GM21529 (cell line): ENCODE results near the gene AKAP12.
A peak's percentile ranks its signal among the peaks of the same experiment; 100 is the strongest.
"Not testable (repeated sequence)": the region's sequence is repeated elsewhere in the genome, so short reads cannot be mapped to it uniquely, and the experiment has no call there.

Experiments used
- ATAC-seq: cut with Tn5 transposase; IDR thresholded peaks from one replicate; pipeline ENCODE4 v1.9.1; 2021; ENCODE audit not compliant: unreplicated experiment

AKAP12 gene

DNA sequence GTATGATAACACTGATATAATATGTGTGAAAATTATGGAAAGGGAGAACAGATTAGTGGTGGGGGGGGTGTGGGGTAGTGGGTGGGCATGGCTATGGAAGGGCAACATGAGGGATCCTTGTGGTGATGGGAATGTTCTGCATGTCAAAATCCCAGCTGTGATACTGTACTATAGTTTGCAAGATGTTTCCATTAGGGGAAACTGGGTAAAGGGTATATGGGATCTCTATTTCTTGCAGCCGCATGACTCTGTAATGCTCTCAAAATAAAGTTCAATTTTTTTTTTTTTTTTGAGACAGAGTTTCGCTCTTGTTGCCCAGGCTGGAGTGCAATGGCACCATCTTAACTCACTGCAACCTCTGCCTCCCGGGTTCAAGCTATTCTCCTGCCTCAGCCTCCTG, 137.3 kb downstream of the AKAP12 start:
- ATAC-seq, result no peak

DNA sequence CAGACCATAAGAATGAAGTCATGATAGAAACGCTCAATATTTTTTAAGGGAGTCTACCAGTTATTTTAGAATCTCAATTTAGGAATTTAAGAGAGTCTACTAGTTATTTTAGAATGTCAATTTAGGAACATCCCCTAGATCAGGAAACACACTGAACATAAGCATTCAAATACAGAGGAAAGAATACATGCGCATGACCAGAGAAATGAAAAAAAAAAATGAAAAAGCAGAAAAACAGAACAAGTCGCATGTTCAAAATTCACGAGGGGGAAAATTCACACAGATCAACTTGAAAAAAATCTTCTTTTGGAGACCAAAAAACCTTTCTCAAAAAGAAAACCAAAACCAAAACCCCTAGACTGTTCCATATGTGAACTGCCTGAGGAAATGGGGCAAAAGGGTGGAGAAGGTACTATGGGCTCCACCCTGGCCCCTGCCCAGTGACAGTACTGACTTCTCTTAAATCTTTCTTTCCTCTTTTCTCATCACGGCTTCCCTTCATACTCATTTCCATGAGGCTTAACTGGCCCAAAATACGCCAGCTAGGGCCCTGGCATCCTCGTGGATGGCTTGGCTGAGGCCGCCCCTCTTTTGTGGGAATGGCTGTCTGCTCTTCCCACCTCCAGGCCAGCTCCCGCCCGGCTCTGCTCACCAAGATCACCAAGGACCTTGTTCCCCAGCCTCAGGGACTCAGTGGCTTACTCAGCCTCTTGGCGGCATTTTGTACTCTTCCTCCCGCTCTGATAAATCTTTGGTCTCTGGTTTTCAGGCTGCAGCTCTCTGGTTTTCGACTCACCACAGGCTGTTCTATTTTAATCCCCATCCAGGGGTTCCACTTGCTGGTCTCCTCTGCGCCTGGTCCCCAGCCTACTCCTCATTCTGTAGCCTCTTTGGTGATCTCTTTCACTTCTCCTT, 140.4 kb downstream of the AKAP12 start:
- ATAC-seq, result peak; percentile 58

DNA sequence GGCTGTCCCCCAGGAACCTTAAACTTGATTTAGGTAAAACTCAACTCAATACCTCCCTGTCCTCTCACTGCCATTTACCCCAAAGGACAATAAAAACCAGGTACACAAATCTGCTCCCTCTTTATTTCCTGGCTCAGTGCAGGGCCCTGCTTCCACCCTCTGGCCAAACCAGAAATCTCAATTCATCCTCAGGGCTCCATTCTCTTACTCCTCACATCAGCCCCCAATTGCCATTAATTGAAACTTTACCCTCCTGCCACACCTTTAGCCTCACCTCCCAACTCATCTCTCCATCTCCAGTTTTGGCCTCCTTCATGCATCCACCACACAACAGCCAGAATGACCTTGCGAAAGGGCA, 141.1 kb downstream of the AKAP12 start:
- ATAC-seq, result no peak

DNA sequence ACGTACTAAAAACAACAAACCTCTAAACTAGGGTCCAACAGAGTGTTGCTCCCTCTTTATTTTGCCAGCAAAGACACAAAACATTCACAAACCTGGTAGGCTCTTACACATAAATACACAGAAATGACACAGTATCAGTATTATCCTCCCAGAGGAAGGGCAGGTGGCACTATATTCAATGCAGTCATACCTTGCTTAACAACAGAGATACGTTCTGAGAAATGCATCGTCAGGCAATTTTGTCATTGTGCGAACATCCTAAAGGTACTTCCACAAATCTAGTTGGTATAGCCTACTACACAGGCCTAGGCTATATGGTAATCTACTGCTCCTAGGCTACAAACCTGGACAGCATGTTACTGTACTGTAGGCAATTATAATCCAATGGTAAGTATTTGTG, 142.0 kb downstream of the AKAP12 start:
- ATAC-seq, result no peak

DNA sequence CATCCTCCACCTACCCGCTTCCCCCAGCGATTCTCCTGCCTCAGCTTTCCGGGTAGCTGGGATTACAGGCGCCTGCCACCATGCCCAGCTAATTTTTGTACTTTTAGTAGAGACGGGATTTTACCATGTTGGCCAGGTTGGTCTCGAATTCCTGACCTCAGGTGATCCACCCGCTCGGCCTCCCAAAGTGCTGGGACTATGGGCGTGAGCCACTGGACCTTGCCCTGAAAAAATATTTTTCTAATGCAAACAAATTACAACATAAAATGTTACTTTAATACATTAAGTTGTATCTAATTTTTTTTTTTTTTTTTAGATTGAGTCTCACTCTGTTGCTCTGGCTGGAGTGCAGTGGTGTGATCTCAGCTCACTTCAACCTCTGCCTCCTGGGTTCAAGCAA, 142.9 kb downstream of the AKAP12 start:
- not testable (repeated sequence) for ATAC-seq

DNA sequence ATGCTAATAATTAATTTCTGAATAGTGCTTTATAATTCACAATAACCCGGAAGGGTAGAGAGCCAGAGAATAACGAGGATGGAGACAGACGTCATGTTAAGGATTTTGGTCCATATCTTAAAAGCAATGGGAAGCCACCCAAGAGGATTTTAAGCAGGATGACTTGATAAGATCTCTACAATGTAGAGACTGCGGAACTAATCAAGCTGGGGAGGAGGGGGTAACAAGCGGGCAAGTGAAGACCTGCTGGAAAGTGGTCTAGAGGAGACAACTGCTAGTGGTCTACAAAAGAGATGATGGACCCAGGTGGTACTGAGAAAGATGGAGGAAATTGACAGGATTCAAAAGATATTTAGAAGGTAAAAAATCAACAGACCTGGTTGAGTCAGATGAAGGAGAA, 144.4 kb downstream of the AKAP12 start:
- no peak for ATAC-seq

DNA sequence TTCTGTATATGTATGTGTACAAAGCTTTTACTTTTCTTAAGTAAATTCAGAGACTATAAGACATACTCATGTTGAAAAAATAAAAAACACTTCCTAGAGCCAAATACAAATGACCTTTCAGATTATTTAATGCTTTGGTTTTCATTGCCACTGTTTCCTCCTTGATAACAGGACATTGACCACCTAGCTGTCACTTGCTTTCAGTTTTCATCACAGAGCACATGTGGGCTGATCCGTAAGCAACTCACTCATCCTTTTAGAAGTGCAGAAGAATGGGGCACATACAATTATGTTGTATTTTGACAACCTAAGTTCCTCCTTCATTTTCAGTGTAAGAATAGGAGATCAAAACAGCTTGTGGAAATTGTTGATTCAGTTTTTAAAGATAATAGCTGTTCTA, 145.4 kb downstream of the AKAP12 start:
- peak; percentile 20 for ATAC-seq

DNA sequence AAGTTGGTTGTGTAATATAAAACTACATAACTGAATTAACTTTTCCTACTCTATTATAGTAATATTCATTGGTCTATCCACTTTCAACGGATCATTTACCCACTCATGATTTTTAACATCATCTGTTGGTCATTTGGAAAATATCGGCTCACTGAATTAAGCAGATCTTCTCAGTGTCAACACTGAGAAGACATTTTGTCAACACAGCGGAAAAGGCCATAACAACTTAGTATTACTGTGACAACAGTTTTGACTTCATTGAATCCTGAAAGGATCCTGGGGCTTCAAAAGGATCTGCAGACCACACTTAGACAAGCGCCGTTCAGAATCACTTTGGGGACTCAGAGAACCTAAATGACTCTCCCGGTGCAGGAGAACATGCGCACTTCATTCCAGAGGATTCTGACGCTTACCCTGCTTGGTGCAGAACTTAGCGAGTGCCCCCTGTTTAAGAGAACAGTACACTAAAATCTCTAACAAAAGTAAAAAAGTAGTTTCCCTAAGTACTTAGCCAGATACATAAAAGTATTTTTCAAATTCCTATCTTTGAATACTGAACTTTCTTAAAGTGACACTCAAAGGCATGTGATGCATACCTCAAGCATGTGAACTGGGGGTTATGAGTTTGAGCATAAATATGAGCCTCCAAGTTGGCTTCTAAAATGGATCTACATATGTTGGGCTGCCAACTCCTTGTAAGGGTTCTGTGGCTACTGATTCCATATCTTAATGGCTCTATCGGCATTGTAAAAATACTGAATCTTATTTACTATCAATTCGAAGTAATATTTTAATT, 147.6 kb downstream of the AKAP12 start:
- ATAC-seq, result no peak

DNA sequence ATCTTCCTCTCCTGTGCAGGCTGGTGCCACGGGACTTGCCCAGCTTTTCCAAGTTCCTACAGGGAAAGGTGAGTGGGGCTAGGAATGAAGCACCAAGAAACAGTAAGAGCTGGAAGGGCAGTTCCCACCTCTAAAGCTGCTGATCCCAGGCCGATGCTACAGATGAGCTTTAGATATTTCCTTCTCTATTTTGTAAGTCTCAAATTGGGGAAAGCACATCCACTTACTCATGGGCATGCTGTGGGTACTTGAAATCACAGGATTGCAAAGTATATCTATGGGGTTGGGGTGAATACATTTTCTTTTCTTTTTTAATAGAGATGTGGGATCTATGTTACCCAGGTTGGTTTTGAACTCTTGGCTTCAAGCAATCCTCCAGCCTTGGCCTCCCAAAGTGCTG, 148.5 kb downstream of the AKAP12 start:
- ATAC-seq, result no peak

DNA sequence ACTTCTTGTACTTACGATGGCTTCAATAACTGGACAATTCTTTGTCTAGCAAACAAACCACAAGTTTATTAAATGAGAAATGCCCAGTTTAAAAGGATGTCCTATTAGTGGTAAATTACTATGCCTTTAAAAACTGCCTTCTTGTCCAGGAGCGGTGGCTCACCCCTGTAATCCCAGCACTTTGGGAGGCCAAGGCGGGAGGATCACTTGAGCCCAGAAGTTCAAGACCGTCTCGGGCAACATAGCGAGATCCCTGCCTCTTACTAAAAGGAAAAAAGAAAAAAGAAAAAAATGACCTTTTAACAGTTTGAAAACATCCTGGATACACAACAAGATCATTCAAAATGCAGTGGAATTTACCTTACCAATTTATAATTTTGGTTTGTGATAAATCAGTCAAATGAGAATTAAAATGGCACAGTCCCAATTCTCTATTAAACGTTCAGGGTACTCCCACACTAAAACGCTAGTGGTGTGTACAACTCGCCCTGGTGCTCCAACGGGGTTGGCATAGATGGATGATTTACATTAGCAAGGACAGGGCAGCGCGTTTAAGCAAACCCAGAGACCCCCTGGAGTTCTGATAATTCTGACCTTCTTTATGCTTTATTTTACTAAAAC, 149.3 kb downstream of the AKAP12 start:
- ATAC-seq, result no peak

DNA sequence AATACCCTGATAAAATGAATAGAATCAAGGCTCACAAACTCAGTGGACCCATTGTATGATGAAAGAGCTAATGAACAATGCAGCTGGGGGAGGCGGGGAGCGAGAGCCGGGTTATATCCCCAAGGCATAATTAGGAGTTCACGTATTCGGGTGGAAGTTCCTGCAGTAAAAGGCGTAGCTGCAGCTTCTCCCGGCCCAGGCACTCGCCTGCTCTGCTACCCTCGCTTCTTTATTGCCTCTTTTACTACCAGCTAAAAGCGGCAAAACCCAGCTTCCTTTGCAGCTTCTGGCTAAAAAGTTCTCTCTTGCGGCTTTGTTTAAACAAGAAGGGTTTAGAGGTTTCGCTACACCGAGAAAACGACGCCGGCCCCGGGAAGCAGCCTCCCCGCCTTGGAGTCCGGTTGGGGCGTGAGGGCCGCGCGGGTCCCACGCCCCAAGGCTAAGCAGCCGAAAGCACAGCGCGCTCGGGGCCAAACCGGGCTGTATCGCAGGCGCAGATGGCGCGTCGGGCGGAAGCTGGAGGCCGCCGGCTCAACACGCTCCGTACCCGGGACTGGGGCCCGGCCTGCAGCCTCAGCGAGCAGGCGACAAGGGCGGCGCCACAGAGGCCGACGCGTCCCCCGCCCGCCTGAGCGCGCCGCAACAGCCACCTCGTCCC, 150.0 kb downstream of the AKAP12 start:
- peak; percentile 61 for ATAC-seq

DNA sequence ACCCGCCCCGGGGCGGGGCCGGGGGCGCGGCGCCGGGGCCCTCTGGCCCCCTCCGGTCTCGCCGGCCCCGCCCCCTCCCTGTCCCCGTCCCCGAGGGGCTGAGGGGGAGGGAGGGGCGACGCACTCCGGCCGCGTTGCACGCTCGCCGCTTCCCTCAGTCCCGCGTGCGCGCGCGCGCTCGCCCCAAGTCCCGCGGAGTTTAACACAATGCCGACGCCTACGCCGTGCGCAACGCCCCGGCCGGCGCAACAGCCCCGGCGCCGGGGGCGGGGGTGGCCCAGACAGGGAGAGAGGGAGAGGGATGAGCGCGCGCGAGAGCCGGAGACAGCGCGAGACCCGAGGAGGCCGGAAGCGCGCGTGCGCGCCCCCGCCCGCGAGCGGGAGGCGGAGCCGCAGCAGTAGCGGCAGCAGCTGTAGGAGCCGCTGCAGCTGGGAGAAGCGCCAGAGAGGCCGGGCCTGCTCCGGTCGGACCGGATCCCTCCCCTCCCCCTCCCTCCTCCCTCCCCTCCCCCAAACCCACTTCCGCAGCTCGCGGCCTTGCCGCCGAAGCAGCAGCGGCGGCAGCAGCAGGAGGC, 150.6 kb downstream of the AKAP12 start:
- ATAC-seq, result peak; percentile 77

DNA sequence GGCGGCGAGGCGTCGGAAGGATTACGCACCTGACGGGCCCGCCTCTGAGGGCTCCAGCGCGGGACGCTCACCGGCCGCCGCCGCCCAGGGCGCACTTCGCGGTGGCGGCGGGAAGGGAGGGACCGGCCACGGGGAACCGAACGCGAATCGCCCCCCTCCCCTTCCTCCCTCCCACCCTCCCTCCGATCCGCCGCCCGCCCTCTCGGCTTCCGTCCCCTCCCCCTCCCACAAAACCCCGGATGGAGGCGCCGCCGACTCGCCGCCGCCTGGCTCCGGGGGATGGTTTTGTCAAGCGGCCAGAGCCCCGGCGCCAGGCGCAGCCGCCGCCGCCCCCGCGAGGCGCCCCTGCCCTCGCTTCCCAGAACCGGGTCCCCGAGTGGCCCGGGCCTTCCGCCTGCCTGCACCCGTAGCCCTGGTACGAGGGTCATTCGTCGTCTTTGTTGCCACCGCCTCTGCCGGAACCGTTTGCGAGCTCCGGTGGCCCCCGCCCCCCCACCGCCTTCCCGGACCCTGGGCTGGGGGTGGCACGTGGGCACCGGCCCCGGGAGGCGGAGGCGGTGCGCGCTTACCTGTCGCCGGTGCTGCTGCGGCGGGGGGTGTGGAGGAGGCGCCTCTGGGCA, 151.2 kb downstream of the AKAP12 start:
- peak; percentile 12 for ATAC-seq

DNA sequence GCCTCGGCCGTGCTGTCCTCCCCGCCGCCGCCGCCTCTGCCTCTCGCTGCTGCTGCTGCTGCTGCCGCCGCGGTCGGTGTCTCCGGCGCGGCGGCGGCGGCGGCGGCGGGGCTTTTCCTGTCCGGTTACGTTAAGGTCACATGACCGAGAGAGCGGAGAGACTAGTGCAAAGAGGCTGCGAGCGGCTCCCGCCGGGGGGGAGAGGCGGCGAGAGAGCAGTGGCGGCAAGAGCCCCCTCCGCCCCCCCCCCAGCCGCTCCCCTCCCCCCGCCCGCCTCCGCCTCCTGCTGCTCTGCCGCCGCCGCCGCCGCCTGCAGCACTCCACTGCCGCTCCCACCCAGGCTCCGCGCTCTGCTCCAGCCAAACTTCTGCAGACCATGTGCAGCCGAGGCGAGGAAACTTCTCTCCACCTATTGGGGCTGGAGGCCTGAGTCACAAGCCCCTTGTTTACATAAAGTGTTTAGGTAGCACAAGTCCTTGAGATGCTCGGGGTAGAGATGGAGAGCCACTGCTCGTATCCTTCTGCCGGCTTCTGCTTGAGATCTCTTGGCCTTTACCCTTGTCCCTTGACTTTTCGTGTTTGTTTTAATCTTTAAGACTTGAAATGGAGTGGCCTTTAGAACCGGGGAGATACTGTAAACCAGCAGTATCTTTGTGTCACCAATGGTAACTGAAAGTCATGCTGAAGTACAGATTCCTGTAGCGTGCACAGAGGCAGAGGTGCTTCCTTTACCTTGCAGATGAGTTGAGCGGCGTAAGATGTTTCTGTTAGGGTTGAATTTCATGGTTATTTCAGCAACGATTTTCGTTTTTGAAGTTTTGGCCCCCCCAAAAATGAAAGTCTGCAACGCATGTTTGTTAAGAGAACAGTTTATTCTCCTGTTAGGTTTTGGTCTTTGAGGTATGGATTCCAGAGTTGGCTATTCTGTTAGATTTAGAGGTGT, 152.0 kb downstream of the AKAP12 start, which contains the start of gene ZBTB2:
TSS of gene ZBTB2 (minus strand) at position 89 of the 943 bp plus-strand sequence. CDS start 17,922 bp downstream, outside the sequence.
- ATAC-seq, result peak; percentile 15

DNA sequence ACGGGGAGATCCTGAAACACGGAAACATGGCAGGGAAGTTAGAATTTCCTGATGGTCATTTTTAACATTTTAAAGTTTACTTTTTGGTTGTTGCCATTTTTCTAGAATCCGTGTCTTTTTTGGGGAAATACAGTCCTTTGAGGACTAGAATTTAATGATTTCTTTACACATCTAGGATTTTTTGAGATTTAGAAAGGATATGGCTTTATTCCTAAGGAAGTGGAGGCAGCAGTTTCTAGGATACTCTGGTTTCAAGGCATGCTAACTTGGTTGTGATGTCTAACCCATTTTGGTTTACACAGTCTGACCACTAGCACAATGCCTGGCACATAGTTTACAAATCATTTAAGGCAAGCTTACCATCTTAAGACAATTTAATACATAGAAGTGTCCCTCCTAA, 152.7 kb downstream of the AKAP12 start:
- no peak for ATAC-seq

DNA sequence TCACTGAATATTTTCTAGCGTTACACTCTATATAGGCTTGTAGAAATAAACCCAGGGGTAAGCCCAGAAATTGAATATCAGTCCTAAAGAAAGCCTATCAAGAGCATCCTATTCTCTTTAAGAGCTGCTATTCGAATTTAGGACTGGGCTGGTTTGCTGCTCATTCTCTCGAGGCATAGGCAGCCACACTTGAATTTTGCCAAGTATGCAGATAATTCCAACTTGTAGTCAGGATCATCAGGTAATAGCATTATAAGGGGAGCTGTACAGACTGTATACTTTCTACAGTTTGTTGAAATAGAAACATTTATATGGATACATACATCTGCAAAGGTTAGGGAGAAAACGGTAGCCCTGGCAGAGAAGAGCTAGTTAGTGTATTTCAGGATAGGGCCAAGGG, 153.6 kb downstream of the AKAP12 start:
- ATAC-seq, result no peak

DNA sequence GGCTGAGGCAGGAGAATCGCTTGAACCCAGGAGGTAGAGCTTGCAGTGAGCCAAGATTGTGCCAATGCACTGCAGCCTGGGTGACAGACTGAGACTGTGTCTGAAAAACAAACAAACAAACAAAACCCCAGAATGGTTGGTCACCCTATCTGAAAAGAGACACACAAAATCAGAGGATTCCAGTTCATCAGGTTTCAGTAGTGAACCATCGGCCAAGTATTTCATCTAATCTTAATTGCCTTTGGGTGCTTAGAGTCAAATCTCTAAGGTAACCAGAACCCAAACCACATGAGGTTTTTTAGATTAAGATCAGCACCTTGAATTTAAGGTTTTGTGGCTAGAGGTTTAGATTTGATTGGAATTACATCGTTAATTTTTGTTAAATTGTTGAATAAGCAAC, 159.9 kb downstream of the AKAP12 start:
- no peak for ATAC-seq

DNA sequence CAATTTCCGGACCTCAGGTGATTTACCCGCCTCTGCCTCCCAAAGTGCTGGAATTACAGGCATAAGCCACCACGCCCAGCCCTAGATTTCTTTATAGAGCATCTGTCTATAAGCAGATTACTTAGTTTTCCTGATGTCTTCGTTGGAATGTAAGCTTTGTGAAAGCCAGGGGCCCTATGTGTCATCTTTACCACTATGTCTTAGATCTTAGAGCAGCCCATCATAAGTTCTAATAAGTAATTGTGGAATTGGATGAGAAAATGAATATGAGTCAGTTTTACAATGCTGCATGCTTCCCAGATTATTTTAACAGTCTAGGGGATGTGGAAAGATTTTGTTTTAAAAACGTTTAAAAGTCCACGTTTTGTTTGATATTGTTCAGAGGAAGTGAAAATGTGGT, 160.7 kb downstream of the AKAP12 start:
- no peak for ATAC-seq

DNA sequence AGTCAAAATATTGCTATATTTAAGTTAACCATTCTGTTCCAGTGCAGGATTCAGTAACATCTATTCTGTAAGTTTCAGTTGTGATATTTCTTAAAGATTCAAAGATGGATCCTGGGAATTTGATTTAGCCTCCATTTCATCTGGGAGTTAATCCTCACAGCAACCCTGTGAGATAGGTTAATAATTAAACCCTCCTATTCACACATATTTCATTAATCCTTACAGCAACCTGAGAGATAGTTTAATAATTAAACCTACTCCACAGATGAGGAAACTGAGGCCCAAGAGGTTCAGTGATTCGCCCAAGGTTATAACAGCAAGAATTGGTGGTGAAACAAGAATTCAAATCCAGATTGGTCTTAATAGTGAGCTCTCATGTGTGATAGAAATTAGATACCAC, 162.5 kb downstream of the AKAP12 start:
- no peak for ATAC-seq
